ENCODE data around the gene HOXD9. TPM values are rescaled to one million over a fixed set of nuclear protein-coding genes. Genes with fewer than 3 reads are reported as not detected.

The HOXD9 gene
- total RNA-seq, 1 experiment from 2014 or later, result not detected

GRCh38 chr2:176165370-176166050, 43.0 kb downstream of the HOXD9 start:
- Histone ChIP-seq H4K8ac (replicated peaks; ENCODE audit: insufficient read length, low read depth, low read length) (no peak overlapping the region), H3K56ac (ENCODE audit: insufficient read length, low read depth, low read length) (no peak overlapping the region), H2BK20ac (ENCODE audit: low read depth, low read length, poor library complexity, severe bottlenecking) (no peak overlapping the region), H3K27me3 (ENCODE audit: insufficient read depth, low read length) (peaks cover 97% of the 10 kb centered on the region), H2AFZ (ENCODE audit: low read length) (no peak overlapping the region), H3K4ac (ENCODE audit: low read depth, low read length) (no peak overlapping the region), H3K79me2 (ENCODE audit: insufficient read depth, low read length) (no peaks in the 10 kb centered on the region), H3K23me2 (ENCODE audit: insufficient read length, low read depth, low read length, poor library complexity, severe bottlenecking) (no peaks in the 10 kb centered on the region), H3K14ac (ENCODE audit: insufficient read depth, low read length) (no peak overlapping the region), H4K20me1 (ENCODE audit: control insufficient read depth, insufficient read depth, insufficient read length) (peaks cover 2% of the 10 kb centered on the region), H2BK120ac (ENCODE audit: low read depth, low read length, poor library complexity, severe bottlenecking) (no peak overlapping the region), H3K9me3 (ENCODE audit: control insufficient read depth, low read depth, low read length) (no peaks in the 10 kb centered on the region), H2BK12ac (ENCODE audit: insufficient read length, low read depth, low read length) (no peak overlapping the region), H3T11ph (ENCODE audit: low read length) (no peak overlapping the region), H3K4me2 (ENCODE audit: insufficient read depth, insufficient read length, low read length) (no peak overlapping the region), H2AK5ac (ENCODE audit: insufficient read length, low read length) (no peak overlapping the region), H2BK5ac (ENCODE audit: insufficient read length, low read length) (no peak overlapping the region), H3K27ac (ENCODE audit: insufficient read length, low read depth, low read length) (no peak overlapping the region), H3K4me1 (ENCODE audit: insufficient read depth, low read length) (no peaks in the 10 kb centered on the region), H4K91ac (ENCODE audit: insufficient read length, low read depth, low read length) (no peak overlapping the region), H3K18ac (ENCODE audit: insufficient read length, low read depth, low read length) (no peak overlapping the region), H4K5ac (ENCODE audit: insufficient read length, low read depth, low read length) (no peak overlapping the region), H3K9ac (ENCODE audit: extremely low read depth, insufficient read length, low read length) (no peak overlapping the region), H2BK15ac (ENCODE audit: low read depth, low read length) (no peak overlapping the region), H3K79me1 (ENCODE audit: insufficient read depth, low read depth, low read length, poor library complexity, severe bottlenecking) (no peaks in the 10 kb centered on the region), H3K23ac (ENCODE audit: insufficient read length, low read depth, low read length) (no peak overlapping the region)
- H3K4me1 Mint-ChIP-seq, result peaks cover 0 to 26% of the 10 kb centered on the region in 2 experiments; a peak in 3 of 4 replicates
- no peak for DNase-seq
- TF ChIP-seq CTCF (conservative IDR thresholded peaks at IDR 0.05), result no peak
- peak overlapping the region in 1 of 2 experiments; percentile 48; a peak in 1 of 5 replicates for H3K4me3 Mint-ChIP-seq
- H3K9me3 Mint-ChIP-seq, result peaks cover 0 to 5% of the 10 kb centered on the region in 2 experiments; a peak in 3 of 5 replicates
- no CpG with 5 or more reads among the region's 26 CpGs for WGBS (ENCODE audit: extremely low coverage, insufficient read length, low lambda C conversion rate)
- H3K36me3 Mint-ChIP-seq (ENCODE audit: insufficient read depth in 1 of 3, low read depth in 3 of 3), result no peaks in the 10 kb centered on the region; a peak in 1 of 7 replicates
- H3K27ac Mint-ChIP-seq, result no peak overlapping the region
- peaks cover 100% of the 10 kb centered on the region for H3K27me3 Mint-ChIP-seq (ENCODE audit: low read depth)

All from H9 (cell line).